ENCODE results near the gene DPP6. TPM values are rescaled to one million over a fixed set of nuclear protein-coding genes. Genes with fewer than 3 reads are reported as not detected.

The DPP6 gene
- total and polyA plus RNA-seq, 5 donors, result 0.07 to 0.35 (median 0.11) TPM; not detected in 2

DNA sequence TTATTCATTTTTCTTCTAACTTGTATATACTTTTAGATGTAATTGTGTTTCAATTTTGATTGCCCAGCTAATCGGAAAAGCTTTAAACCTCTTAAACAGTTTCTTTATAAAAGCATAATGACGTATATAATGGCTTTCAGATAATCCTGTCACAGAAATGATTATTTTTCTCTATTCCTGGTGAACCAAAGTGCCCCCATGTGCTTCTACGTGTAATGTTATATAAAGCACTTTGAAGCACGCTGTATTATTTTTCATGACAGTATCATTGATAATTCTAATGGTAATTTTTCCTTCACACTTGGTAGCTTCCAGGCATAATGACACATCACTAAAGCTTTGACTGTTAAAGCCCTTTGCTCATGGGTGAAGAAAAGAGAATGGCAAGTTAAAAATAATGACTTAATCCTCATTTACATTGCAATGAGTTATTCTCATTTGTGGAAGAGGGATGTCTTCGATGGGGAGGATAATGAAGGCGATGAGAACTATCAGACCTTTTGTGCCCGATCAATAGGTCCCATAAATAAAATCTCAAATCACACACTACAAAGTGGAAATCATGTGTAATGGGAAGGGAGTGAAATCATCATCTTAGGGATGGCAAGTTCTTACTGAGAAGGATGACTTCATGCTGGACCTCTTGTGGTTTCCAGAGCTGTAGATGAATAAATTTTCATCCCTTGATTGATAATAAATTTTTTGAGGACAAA, 460.1 kb downstream of the DPP6 start:
- Histone ChIP-seq H3K4me1 (ENCODE audit: control insufficient read depth, insufficient read depth, low read length) (no peaks in the 10 kb centered on the region), H3K9me3 (ENCODE audit: control insufficient read depth, low read length) (no peaks in the 10 kb centered on the region), H3K4me3 (ENCODE audit: low read length) (no peak overlapping the region), H3K27ac (ENCODE audit: low read length) (no peak overlapping the region), H3K27me3 (ENCODE audit: control insufficient read depth, insufficient read depth) (no peaks in the 10 kb centered on the region)
- 67% methylated on average over 7 of the region's 7 CpGs for WGBS
- intact Hi-C loops (cut with DNase I), result no loop called here
- no peak for DNase-seq
- no peak for ATAC-seq

DNA sequence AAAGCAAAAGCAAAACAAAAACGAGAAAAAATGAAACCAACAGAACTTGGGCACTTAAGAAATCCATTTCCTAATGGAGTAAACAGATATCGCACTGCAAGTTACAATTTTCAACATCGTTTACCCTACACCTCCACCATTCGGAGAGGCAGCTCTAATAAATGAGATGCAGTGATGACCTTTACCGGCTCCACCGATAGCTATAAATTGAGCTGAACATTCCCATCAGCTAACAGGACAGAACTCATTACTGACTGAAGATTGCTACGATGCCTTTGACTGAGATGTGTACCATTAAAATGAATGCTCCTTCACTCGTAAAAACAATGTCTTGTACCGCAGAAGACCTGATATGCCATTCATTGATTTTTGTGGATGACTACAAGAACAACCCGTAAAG, 465.6 kb downstream of the DPP6 start:
- Histone ChIP-seq H3K4me1 (ENCODE audit: control insufficient read depth, insufficient read depth, low read length) (no peaks in the 10 kb centered on the region), H3K9me3 (ENCODE audit: control insufficient read depth, low read length) (no peaks in the 10 kb centered on the region), H3K27me3 (ENCODE audit: control insufficient read depth, insufficient read depth) (no peaks in the 10 kb centered on the region), H3K27ac (ENCODE audit: low read length) (no peak overlapping the region), H3K4me3 (ENCODE audit: low read length) (no peak overlapping the region)
- intact Hi-C loops (cut with DNase I), result no loop called here
- no peak for DNase-seq
- ATAC-seq, result no peak
- 85% methylated on average over 10 of the region's 10 CpGs for WGBS

DNA sequence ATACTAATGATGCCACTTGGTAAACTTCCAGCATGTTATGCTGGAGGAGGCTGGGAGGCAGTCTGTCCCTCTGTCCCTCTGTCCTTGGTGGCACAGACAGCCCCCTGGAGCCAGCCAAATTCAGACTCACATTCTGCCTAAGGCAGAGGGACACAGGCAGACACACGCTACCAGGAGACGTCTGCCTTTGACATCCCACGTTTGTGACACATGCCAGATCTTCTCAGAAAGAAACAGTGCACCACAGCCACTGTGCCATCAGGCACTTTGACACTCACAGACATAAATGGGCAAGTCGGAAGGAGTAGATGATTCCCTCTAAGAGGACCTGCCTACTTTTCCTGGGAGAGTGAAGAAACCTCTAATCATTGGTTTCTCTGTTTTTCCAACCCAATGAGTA, 467.0 kb downstream of the DPP6 start:
- Histone ChIP-seq H3K4me1 (ENCODE audit: control insufficient read depth, insufficient read depth, low read length) (no peaks in the 10 kb centered on the region), H3K27ac (ENCODE audit: low read length) (no peak overlapping the region), H3K4me3 (ENCODE audit: low read length) (no peak overlapping the region), H3K9me3 (ENCODE audit: control insufficient read depth, low read length) (no peaks in the 10 kb centered on the region), H3K27me3 (ENCODE audit: control insufficient read depth, insufficient read depth) (no peaks in the 10 kb centered on the region)
- intact Hi-C loops (cut with DNase I), result no loop called here
- ATAC-seq (no peak), DNase-seq (no peak)
- 59% methylated on average over 4 of the region's 4 CpGs for WGBS

GRCh38 chr7:154530136-154530535, 477.9 kb downstream of the DPP6 start:
- H3K4me3 ChIP-seq (ENCODE audit: low read length), result no peak overlapping the region
- intact Hi-C loops (cut with DNase I), result no loop called here
- no peak for ATAC-seq
- H3K4me1 ChIP-seq (ENCODE audit: control insufficient read depth, insufficient read depth, low read length), result no peaks in the 10 kb centered on the region
- no peaks in the 10 kb centered on the region for H3K9me3 ChIP-seq (ENCODE audit: control insufficient read depth, low read length)
- H3K27ac ChIP-seq (ENCODE audit: low read length), result no peak overlapping the region
- DNase-seq, result no peak
- H3K27me3 ChIP-seq (ENCODE audit: control insufficient read depth, insufficient read depth), result no peaks in the 10 kb centered on the region
- WGBS, result 92% methylated on average over 1 of the region's 1 CpG

DNA sequence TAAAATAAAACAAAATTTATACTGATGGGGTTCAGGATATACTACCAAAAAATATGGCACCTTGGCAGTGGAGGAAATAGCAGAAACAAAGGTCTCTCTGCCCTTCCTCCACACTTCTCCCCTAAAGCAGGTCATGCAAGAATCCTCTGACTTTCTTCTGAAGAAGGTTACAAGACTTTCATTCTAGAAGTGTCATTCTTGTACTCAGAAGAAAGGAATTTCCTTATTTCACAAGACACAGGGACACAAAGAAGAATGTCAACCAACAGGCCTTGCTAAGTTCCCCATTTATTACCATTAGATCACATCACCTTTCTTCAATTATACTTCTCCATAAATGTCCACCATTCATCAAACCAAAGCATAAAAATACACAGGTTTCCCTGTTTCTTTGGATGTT, 480.6 kb downstream of the DPP6 start:
- intact Hi-C loops (cut with DNase I), result no loop called here
- DNase-seq (no peak), ATAC-seq (no peak)
- no peaks in the 10 kb centered on the region for H3K9me3 ChIP-seq (ENCODE audit: control insufficient read depth, low read length)
- H3K27ac ChIP-seq (ENCODE audit: low read length), result no peak overlapping the region
- no peak overlapping the region for H3K4me3 ChIP-seq (ENCODE audit: low read length)
- no peaks in the 10 kb centered on the region for H3K27me3 ChIP-seq (ENCODE audit: control insufficient read depth, insufficient read depth)
- no peaks in the 10 kb centered on the region for H3K4me1 ChIP-seq (ENCODE audit: control insufficient read depth, insufficient read depth, low read length)

DNA sequence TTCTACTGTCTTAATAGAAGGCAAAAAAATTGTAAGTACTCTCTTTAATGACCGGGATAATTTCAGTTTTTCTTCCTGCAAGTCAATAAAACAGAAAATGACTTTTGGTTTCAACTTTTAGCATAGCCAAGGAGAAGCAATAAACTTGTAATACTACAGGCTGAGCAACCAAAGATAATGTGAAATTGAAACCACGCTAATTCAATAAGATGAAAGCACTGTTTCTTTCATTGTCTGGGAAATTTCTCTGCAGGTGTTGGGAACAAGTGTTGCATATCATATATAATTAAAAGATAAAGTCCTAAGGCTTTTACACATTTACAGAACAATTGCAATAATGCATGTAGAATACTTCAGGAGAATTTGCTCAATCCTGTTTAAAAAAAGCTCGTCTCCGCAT, 488.4 kb downstream of the DPP6 start:
- ATAC-seq (no peak), DNase-seq (no peak)
- Histone ChIP-seq H3K4me1 (ENCODE audit: control insufficient read depth, insufficient read depth, low read length) (no peaks in the 10 kb centered on the region), H3K27ac (ENCODE audit: low read length) (no peak overlapping the region), H3K9me3 (ENCODE audit: control insufficient read depth, low read length) (no peaks in the 10 kb centered on the region), H3K4me3 (ENCODE audit: low read length) (no peak overlapping the region), H3K27me3 (ENCODE audit: control insufficient read depth, insufficient read depth) (no peaks in the 10 kb centered on the region)
- 82% methylated on average over 4 of the region's 4 CpGs for whole genome bisulfite sequencing
- intact Hi-C loops (cut with DNase I), result no loop called here

- 74% methylated on average over 5 of the region's 5 CpGs for WGBS
- H3K9me3 ChIP-seq (ENCODE audit: control insufficient read depth, low read length), result no peaks in the 10 kb centered on the region
These were observed 489.4 kb downstream of the DPP6 start for GRCh38 chr7:154541606-154542005.

GRCh38 chr7:154546946-154547587, 494.9 kb downstream of the DPP6 start:
- ATAC-seq (peak in 1 of 2 donors; percentile 43), DNase-seq (peak in 2 of 3 donors; percentile 42 to 52)
- Histone ChIP-seq H3K4me1 (ENCODE audit: control insufficient read depth, insufficient read depth, low read length) (no peaks in the 10 kb centered on the region), H3K4me3 (ENCODE audit: low read length) (no peak overlapping the region), H3K9me3 (ENCODE audit: control insufficient read depth, low read length) (no peaks in the 10 kb centered on the region), H3K27me3 (ENCODE audit: control insufficient read depth, insufficient read depth) (no peaks in the 10 kb centered on the region), H3K27ac (ENCODE audit: low read length) (no peak overlapping the region)
- 41% methylated on average over 9 of the region's 9 CpGs for WGBS
- intact Hi-C loops (cut with DNase I), result no loop called here

More at GRCh38 chr7:154541606-154542005, 489.4 kb downstream of the DPP6 start:
- no peak overlapping the region for H3K27ac ChIP-seq (ENCODE audit: low read length)
- intact Hi-C loops (cut with DNase I), result no loop called here
- H3K27me3 ChIP-seq (ENCODE audit: control insufficient read depth, insufficient read depth), result no peaks in the 10 kb centered on the region
- ATAC-seq, result no peak
- H3K4me1 ChIP-seq (ENCODE audit: control insufficient read depth, insufficient read depth, low read length), result no peaks in the 10 kb centered on the region
- no peak overlapping the region for H3K4me3 ChIP-seq (ENCODE audit: low read length)
- DNase-seq, result no peak

- H3K4me1 ChIP-seq (ENCODE audit: control insufficient read depth, insufficient read depth, low read length), result no peaks in the 10 kb centered on the region
- no peaks in the 10 kb centered on the region for H3K9me3 ChIP-seq (ENCODE audit: control insufficient read depth, low read length)
- 70% methylated on average over 10 of the region's 10 CpGs for WGBS
- ATAC-seq (no peak), DNase-seq (no peak)
- no peaks in the 10 kb centered on the region for H3K27me3 ChIP-seq (ENCODE audit: control insufficient read depth, insufficient read depth)
- no peak overlapping the region for H3K27ac ChIP-seq (ENCODE audit: low read length)
- intact Hi-C loops (cut with DNase I), result no loop called here
- H3K4me3 ChIP-seq (ENCODE audit: low read length), result no peak overlapping the region
These were observed 501.6 kb downstream of the DPP6 start for GRCh38 chr7:154553711-154554265.

GRCh38 chr7:154559454-154559853, 507.3 kb downstream of the DPP6 start:
- Histone ChIP-seq H3K9me3 (ENCODE audit: control insufficient read depth, low read length) (no peaks in the 10 kb centered on the region), H3K27me3 (ENCODE audit: control insufficient read depth, insufficient read depth) (no peaks in the 10 kb centered on the region), H3K4me1 (ENCODE audit: control insufficient read depth, insufficient read depth, low read length) (no peaks in the 10 kb centered on the region), H3K27ac (ENCODE audit: low read length) (no peak overlapping the region), H3K4me3 (ENCODE audit: low read length) (no peak overlapping the region)
- intact Hi-C loops (cut with DNase I), result no loop called here
- WGBS, result 82% methylated on average over 3 of the region's 3 CpGs
- ATAC-seq, result no peak
- DNase-seq, result no peak

- DNase-seq (no peak), ATAC-seq (no peak)
- Histone ChIP-seq H3K27me3 (ENCODE audit: control insufficient read depth, insufficient read depth) (no peaks in the 10 kb centered on the region), H3K9me3 (ENCODE audit: control insufficient read depth, low read length) (no peaks in the 10 kb centered on the region), H3K27ac (ENCODE audit: low read length) (no peak overlapping the region), H3K4me1 (ENCODE audit: control insufficient read depth, insufficient read depth, low read length) (no peaks in the 10 kb centered on the region), H3K4me3 (ENCODE audit: low read length) (no peak overlapping the region)
- WGBS, result 68% methylated on average over 3 of the region's 3 CpGs
- intact Hi-C loops (cut with DNase I), result no loop called here
These were observed 512.5 kb downstream of the DPP6 start for GRCh38 chr7:154564676-154565075.
